ENCODE results near the gene COL20A1.

The COL20A1 gene

DNA sequence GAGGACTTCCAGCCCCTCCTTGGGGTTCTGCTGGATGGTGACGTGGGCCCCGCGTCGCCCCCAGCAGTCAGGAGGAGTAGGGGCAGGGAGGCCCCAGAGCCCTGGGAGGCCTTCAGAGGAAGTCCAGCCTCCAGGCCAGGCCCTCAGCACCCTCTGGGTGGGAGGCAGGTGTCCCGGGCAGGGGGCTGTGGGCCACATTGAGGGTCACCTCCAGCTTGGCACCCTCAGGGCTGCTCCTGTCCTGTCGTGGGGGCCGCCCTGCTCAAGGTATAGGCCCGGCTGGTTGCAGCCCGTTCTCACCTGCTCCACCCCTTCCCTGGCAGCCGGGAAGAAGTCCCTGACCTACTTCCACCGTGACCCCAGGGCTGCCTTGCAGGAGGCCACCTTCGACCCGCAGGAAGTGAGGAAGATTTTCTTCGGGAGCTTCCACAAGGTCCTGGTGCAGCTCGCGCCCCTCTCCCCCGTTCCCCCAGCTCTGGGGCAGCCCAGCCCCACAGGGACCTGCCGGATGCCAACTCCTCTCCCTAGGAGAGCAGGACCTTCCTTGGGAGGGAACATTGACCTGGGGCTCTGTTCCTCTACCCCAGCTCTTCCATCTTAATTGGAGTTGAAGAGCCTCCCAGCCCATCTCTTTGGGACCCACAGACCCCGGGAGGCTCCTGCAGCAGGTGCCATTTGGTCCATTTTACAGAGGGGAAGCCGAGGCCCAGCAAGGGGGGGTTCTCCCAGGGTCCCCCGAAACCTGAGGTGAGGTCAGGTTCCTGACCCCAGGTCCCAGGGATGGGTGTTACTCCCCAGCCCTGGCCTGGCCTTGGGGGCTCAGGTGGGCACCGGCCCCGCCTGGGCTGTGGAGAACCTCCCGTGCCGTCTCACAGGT is 26.4 kb downstream of the COL20A1 start:
- DNase-seq: no peak

DNA sequence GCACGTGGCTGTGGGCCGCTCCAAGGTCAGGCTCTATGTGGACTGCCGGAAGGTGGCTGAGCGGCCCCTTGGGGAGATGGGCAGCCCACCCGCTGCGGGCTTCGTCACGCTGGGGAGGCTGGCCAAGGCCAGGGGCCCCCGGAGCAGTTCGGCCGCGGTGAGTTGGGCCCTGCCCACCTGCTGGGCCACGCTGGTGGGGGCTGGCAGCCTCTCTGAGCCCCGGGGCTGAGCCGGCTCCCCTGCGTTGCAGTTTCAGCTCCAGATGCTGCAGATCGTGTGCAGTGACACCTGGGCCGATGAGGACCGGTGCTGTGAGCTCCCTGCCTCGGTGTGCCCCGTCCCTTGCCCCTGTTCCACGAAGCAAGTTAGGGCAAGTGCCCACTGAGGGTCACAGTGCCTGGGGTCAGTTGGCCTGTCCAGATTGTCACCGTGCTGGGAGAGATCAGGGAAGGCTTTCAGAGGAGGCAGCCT is 27.1 kb downstream of the COL20A1 start:
- DNase-seq: no peak

DNA sequence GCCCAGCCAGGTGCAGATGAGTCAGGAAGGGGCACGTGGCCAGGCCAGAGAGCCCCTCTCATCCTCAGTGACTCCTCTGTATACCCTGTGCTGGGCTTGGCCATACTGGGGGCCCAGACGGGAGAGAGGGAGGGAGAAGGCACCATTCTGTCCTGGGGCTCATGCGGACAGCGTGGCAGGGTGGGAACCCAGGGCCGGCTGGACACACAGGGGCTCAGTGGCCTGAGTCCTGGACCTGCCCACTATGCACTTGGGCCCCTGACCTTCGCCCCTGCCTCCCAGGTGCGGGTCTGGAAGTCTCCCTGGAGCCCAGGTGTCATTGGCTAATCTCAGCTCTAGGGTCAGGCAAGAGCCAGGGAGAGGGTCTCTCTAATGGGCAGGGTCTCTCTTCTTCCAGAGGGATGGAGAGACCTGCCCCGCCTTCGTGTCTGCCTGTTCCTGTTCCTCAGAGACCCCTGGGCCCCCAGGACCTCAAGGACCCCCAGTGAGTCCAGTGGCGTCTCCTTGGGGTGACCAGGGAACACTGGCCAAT is 27.7 kb downstream of the COL20A1 start:
- DNase-seq: no peak

DNA sequence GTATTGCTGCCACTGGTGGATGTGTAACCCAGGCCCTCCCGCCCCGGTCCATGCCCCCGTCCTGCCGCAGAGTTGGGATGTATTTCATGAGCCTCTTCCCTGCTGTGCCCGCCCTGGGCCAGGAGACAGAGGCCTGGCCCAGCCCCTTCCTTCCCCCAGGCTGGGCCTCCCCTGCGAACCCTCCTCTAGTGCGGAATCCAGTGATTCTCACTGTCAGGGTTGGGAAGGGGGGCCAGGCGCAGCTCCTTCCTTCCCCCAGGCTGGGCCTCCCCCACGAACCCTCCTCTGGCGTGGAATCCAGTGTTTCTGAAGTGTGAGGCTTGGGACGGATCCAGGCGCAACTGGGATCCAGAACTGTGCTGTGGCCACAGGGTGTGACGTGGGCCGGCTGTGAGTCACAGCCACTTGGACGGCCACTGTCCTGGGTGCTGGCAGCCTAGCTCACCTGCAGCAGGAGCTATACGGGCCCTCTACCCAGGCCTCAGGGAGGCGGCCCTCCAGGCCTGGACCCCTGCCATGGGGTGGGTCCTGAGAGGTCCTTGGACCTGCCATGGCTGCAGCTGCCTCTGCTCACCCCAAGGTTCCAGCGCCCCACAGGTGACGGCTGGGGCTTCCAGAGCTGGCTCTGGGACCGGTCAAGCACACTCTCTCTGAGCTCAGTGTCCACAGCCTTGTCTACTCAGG is 28.3 kb downstream of the COL20A1 start:
- DNase-seq: no peak

GRCh38 chr20:63322146-63322932 is 29.4 kb downstream of the COL20A1 start:
- peak in 2 of 51 donors; percentile 18 to 26 for DNase-seq

DNA sequence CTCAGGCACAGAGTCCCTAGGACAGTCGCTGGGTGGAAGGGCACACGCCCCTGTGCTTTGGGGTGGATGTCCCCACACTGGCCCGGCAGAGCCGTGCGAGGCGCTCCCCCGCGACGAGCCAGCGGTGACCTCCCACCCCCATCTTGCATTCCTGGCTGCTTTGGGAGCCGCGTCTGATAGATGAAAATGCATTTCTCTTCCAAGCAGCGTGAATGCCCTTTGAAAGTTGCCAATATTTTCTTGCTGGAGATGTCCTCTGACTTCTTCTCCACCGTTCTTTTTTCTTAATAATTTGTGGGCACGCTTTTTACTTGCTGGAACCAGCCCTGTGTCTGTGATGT is 29.9 kb downstream of the COL20A1 start:
- no peak for DNase-seq

DNA sequence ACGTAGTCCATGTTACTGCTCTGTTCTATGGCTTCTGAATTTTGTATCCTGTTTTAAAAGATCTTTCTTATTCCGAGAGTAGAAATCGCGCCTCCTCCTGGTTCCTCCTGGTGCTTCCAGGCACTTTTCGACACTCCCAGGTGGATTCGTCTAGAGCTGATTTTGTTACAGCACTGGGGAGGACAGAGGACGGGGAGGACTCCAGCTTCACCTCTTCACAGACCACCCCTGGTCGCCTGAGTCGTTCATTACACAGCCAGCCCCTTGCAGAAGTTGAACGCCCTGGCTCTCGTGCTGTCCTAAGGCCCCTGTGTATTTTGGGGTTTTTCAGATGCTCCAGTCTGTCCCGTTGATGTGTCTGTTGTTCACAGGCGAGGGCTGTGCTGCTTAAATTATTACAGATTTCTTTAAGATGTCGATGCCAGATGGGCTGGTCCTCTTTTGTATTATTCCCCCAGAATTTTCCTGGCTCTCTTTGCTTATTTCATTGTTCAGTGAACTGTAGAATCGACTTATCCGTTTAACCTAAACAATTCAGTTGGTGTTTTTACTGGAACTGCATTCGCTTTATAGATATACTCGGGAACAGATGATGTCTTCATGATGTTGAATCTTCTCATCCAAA is 30.5 kb downstream of the COL20A1 start:
- no peak for DNase-seq

DNA sequence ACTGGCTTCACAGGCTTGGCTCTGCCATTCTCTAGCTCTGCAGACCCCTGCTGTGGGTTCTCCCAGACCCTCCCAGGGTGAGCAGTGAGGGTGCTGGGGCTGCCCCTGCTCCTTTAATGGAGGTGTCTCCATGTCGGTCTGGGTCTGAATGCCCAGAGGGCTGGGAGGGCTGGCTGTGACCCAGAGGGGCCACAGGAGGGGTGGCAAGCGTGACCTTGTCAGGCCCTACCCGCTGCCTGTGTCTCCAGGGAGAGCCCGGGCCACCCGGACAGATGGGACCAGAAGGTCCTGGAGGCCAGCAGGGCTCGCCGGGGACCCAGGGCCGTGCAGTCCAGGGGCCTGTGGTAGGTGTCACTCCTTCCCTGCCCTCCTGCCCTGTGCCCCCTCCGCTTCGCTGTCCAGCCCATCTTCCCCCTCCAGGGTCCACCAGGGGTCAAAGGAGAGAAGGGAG is 32.1 kb downstream of the COL20A1 start:
- no peak for DNase-seq

DNA sequence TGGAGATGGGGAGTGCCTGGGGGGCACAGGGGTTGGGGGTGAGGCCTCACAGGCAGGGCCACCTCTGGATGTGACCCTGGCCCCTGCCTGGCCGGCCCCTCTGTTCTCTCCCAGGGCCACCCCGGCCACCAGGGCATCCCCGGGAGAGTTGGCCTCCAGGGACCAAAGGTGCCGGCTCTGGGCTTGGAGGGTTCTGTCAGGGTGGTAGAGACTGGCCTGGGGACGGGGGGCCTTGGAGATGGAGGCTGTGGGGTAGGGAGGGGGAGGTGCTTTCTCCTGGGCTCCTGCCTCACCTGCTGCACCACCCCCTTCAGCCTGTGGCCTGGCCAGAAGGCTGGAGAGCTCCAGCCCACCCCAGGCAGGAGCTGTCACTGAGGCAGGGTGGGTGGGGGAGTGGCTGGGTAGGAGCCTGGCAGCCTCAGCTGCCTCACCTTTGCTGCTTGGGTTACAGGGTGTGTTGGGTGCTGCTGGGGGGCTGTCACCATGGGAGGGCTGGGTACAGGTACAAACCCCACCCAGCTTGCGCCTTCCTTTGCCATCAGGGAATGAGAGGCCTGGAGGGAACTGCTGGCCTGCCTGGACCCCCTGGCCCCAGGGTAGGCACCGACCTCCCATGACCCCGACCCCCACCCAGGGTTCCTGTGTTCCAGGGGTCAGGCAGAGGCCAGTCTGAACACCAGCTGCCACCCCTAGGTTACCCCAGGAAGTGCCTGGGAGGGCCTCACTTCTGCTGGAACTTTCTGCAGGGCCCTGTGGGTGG is 32.7 kb downstream of the COL20A1 start:
- no peak for DNase-seq

DNA sequence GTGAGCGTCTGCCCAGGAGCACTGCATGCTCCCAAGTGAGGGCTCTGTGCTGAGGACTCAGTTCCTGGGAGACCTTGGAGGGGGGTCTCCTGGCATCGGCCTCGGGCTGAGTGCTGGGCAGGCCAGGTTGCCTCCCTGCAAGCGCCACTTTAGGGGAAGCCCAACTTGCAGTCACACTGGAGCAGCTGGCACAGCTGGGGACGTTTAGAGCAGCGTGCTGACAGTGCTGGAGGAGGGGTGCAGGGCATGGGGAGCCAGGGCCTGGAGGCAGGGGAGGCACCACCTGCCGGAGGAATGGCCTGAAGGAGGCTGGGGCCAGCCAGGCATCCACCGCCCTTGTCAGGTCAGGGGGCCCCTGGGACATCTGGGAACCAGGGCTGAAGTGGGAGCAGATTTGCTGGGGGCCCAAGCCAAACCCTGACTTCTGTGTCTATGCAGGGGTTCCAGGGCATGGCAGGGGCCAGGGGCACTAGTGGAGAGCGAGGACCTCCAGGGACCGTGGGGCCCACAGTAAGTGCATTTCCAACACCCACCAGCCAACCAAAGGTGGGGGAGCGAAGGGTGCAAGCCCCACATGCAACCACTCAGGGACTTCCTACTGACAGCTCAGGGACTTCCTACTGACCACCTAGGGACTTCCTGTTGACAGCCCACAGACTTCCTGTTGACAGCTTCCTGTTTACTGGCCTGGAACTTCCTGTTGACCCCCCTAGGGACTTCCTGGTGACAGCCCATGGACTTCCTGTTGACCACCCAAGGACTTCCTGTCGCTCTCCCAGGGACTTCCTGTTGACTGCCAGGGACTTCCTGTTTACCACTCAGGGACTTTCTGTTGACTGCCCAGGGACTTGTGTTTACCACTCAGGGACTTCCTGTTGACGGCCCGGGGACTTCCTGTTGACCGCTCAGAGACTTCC is 33.6 kb downstream of the COL20A1 start:
- DNase-seq: no peak

GRCh38 chr20:63327231-63327745 is 34.3 kb downstream of the COL20A1 start:
- no peak for DNase-seq

GRCh38 chr20:63328026-63328700 is 35.2 kb downstream of the COL20A1 start:
- DNase-seq: no peak

- no peak for DNase-seq
These were observed 35.8 kb downstream of the COL20A1 start for GRCh38 chr20:63328718-63329275.

DNA sequence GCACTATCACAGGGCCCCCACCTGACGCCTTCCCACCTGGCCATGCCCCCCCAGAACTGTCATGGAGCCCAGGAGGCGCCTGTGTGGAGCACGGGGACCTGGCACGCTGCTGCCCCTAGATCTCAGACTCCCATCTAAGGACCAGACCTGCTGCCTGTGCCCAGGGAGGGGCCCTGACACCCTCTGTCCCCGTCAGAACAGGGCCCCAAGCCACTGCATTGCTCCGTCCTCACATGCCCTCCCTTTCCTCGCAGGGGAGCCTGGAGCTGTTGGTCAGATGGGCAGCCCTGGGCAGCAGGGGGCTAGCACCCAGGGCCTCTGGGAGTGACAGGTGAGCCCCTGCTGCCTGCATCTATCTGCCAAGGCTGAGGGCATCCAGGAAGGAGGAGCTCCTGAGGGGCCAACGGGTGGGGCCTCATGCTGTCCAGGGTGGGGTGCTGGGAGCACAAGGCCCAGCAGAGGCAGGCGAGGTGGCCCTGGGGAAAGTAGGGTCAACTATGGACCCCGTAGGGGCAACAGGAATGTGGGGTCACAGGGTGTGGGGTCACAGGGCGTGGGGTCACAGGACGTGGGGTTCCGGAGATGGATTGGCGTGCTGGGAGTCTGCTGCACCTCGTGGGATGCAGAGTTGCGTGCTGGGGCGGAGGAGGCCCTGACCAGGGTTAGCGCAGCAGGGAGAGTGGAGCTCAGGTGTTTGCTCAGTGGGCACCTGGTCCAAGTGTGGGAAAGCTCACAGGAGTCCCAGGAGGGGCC is 36.5 kb downstream of the COL20A1 start:
- DNase-seq: no peak

DNA sequence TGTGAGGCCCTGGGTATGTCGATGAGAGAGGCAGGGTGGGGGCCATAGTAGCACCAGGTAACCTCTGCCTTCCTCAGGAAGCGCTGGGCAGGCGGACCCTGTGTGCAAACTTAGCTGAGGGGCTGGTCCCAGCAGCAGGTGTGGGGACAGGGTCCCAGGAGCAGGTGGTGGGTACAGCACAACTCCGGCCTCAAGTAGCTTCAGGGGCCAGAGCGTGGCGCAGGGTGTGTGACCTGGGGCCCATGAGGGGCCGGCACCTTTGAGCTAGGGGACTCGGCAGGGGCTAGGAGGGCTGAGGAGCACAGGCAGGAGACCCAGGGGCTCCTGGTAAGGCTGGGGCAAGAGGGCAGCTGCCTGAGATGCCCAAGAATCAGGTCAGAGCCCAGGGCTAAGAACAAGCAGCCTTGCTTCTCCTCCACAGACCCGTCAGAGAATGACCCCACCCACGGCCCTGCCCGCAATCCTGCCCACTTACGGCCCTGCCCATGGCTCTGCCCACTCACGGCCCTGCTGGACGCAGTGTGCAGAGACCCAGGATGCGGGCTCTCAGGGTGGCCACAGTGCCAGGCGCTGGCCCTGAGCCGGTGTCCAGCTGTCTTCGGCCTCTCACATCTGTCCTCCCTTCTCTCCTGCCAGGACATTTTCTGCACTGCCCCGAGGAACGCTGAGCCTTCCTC is 37.2 kb downstream of the COL20A1 start:
- DNase-seq: no peak

- no peak for DNase-seq
These were observed 38.0 kb downstream of the COL20A1 start for GRCh38 chr20:63330940-63331339.
